Activated T-helper 17 cell treated with anti-CD3 and anti-CD28 coated beads, Interleukin-2, amount 50 U/mL, for 72 hours (primary cell): Measurements from ENCODE around the gene C16orf74. TPM values are rescaled to one million over a fixed set of nuclear protein-coding genes. Genes with fewer than 3 reads are reported as not detected.

Experiments
- ATAC-seq: fragments of 150-1000 bp; cut with Tn5 transposase; replicated peaks from 2 replicates; pipeline ENCODE4 v1.10.0; 2021; ENCODE audit warnings: mild to moderate bottlenecking, moderate library complexity
- H3K27ac Mint-ChIP-seq: one replicate; pipeline ENCODE4 v1.8.0; 2022; ENCODE audit warnings: mixed read lengths
- H3K27me3 Mint-ChIP-seq: one replicate; pipeline ENCODE4 v1.8.0; 2022; ENCODE audit warnings: mixed read lengths
- H3K36me3 Mint-ChIP-seq: one replicate; pipeline ENCODE4 v1.8.0; 2022; ENCODE audit warnings: low read depth, mild to moderate bottlenecking, mixed read lengths
- H3K4me1 Mint-ChIP-seq: one replicate; pipeline ENCODE4 v1.8.0; 2022; ENCODE audit warnings: mixed read lengths
- H3K4me3 Mint-ChIP-seq: one replicate; pipeline ENCODE4 v1.8.0; 2022; ENCODE audit warnings: mild to moderate bottlenecking, mixed read lengths
- H3K9me3 Mint-ChIP-seq: one replicate; pipeline ENCODE4 v1.8.0; 2022; ENCODE audit warnings: mixed read lengths
- total RNA-seq, 2 donors: library from RNA; stranded (reverse); gene quantifications; one replicate each; pipeline ENCODE4 v1.2.3, GENCODE V29; 2022

The C16orf74 gene
- total RNA-seq, 2 donors from 2014 or later: 0.35 TPM; not detected in 1

DNA sequence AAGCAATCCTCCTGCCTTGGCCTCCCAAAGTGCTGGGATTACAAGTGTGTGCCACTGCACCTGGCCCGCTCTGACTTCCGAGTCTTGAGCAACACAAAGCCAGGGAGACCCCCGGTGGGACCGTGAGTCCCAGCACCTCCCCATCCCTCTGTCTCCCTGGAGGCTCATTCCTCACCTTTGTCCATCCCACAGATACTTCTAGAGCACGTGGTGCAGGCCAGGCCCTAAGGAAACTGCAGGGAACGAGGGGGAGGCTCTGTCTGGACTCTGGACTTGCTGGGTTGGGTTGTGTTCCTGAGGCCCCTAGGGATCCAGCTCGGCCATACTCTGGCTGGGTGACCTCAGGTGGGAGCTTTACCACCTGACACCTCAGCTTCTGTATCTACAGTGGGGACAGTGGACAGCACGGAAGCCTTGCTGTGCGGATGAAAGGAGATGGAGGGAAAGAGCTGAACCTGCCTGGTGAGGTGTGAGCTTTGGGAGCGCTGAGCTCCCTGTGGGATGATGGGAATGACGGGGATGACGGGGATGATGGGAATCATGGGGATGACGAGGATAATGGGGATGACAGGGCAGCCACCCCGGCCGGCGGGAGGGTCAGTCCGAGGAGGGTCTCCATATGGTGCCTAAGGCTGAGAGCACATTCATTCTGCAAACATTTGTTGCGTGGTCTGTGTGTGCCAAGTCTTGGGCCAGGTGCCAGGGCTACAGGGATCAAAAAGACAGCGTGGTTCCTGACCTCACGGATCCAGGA, 26.6 kb downstream of the C16orf74 start:
- H3K4me1 Mint-ChIP-seq: no peaks in the 10 kb centered on the region
- no peak overlapping the region for H3K27ac Mint-ChIP-seq
- H3K4me3 Mint-ChIP-seq: no peak overlapping the region
- no peak for ATAC-seq
- peaks cover 3% of the 10 kb centered on the region for H3K27me3 Mint-ChIP-seq
- no peaks in the 10 kb centered on the region for H3K36me3 Mint-ChIP-seq
- H3K9me3 Mint-ChIP-seq: no peaks in the 10 kb centered on the region

DNA sequence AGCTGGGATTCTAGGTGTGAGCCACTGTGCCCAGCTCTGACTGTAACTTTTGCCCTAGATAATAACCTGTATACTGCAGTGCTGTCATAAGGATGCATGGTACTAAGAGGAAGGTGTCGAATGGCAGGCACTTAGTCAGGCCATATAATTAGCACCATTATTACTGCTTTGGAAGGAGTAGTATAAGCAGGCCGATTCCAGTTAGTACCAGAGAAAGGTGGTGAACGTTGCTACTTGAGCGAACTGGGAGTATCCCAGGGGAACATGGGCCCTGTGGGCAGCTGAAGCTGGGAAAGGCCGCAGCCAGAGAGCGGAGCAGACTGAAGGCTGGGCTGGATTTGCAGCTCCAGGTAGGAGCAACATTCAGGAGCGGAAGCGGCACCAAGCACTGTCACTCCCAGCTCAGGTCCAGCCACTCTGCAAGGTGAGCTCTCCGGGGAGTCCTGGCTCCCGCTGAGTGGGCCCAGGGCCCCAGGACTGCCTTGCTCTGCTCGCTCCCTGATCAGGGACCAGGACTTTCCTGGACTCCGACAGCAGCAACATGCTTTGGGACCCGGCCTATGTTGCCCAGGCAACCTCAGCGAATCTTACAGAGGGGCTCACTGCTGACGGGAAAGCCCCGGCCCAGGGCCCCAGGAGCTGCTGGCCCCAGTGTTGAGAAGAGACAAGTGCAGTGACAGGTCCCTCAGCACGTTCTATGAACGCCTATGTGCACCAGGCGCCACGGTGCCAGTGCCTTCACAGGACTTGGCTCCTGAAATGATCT, 28.6 kb downstream of the C16orf74 start:
- no peaks in the 10 kb centered on the region for H3K9me3 Mint-ChIP-seq
- no peak for ATAC-seq
- H3K27me3 Mint-ChIP-seq: peaks cover 3% of the 10 kb centered on the region
- peaks cover 3% of the 10 kb centered on the region for H3K4me1 Mint-ChIP-seq
- H3K4me3 Mint-ChIP-seq: no peak overlapping the region
- H3K36me3 Mint-ChIP-seq: no peaks in the 10 kb centered on the region
- no peak overlapping the region for H3K27ac Mint-ChIP-seq

DNA sequence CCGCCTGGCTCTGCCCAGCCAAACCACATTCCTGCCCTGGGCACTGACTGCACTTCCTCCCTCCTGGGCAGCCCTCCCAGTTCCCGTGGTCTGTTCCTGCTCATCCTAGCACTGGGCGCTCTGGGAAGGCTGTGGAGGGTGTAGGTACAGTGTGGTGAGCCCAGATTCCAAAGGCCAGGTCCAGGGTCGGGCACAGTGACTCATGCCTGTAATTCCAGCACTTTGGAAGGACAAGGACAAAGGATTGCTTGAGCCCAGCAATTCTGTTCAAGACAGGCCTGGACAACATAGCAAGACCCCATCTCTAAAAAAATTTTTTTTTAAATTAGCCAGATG, 30.6 kb downstream of the C16orf74 start:
- no peak for ATAC-seq

DNA sequence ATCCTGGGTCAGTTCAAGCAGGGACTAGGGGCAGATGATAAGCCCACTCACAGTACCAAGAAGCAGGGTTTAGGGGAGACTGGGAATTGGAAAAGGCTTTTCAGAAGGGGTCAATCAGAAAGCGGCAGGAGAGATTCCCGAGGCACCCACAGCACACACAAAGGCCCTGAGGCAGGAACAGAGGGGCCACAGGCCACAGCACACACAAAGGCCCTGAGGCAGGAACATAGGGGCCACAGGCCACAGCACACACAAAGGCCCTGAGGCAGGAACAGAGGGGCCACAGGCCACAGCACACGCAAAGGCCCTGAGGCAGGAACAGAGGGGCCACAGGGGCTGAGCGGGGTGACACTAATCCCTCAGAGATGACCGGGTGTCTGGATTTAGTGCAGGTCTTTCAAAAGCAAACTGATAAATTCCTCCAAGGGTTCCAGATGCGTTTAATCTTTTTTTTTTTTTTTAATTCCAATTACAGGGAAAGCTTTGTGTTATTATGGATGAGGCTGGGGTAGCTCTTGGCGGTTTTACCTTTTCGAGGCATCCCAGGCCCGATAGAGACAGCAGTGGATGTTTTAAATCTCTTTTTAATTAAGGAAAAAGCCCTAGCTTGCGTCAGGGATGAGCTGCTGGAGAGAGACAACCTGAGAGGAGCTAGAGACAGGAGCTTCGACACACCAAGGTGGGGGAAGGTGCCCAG, 31.1 kb downstream of the C16orf74 start:
- Mint-ChIP-seq H3K9me3 (no peaks in the 10 kb centered on the region), H3K4me1 (peaks cover 3% of the 10 kb centered on the region), H3K36me3 (no peaks in the 10 kb centered on the region), H3K27me3 (peaks cover 6% of the 10 kb centered on the region), H3K27ac (no peak overlapping the region), H3K4me3 (no peak overlapping the region)
- no peak for ATAC-seq

More for the DNA sequence above, 30.6 kb downstream of the C16orf74 start:
- no peaks in the 10 kb centered on the region for H3K9me3 Mint-ChIP-seq
- no peak overlapping the region for H3K4me3 Mint-ChIP-seq
- H3K4me1 Mint-ChIP-seq: peaks cover 3% of the 10 kb centered on the region
- no peak overlapping the region for H3K27ac Mint-ChIP-seq
- H3K27me3 Mint-ChIP-seq: peaks cover 6% of the 10 kb centered on the region
- no peaks in the 10 kb centered on the region for H3K36me3 Mint-ChIP-seq

DNA sequence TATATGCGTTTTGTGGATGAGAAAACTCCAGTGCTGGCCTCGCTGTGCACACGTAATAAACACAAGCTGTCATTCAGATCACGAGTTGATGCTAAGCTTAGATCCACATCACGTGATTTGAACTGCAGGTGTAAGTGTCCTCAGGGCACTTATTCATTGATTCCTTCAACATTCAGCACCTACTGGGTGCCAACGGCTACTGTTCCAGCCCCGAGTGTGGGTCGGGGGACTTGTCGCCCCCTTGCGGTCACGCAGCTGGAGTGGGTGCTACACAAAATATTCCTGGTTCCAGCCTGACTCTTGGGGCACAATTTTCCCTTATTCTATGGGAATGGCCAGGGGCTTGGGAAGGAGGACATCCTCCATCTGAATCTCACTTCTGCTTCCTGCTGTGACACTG, 32.2 kb downstream of the C16orf74 start:
- ATAC-seq: no peak

DNA sequence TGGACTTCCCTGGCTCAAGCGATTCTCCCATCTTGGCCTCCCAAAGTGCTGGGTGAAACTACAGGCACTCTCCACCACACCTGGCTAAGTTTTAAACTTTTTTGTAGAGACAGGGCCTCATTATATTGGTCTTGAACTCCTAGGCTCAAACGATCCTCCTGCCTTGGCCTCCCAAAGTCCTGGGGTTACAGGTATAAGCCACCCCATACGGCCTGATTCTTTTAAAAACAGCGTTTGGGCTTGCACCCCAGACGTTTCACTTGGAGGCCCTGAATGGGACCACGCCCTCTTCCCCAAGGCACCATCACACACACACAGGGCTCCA, 32.8 kb downstream of the C16orf74 start:
- peaks cover 3% of the 10 kb centered on the region for H3K27me3 Mint-ChIP-seq
- H3K4me3 Mint-ChIP-seq: no peak overlapping the region
- ATAC-seq: no peak
- H3K36me3 Mint-ChIP-seq: no peaks in the 10 kb centered on the region
- no peaks in the 10 kb centered on the region for H3K9me3 Mint-ChIP-seq
- H3K27ac Mint-ChIP-seq: no peak overlapping the region
- H3K4me1 Mint-ChIP-seq: peaks cover 3% of the 10 kb centered on the region

More for the DNA sequence above, 32.2 kb downstream of the C16orf74 start:
- Mint-ChIP-seq H3K4me3 (no peak overlapping the region), H3K9me3 (no peaks in the 10 kb centered on the region), H3K36me3 (no peaks in the 10 kb centered on the region), H3K27ac (no peak overlapping the region), H3K4me1 (peaks cover 3% of the 10 kb centered on the region), H3K27me3 (peaks cover 3% of the 10 kb centered on the region)

DNA sequence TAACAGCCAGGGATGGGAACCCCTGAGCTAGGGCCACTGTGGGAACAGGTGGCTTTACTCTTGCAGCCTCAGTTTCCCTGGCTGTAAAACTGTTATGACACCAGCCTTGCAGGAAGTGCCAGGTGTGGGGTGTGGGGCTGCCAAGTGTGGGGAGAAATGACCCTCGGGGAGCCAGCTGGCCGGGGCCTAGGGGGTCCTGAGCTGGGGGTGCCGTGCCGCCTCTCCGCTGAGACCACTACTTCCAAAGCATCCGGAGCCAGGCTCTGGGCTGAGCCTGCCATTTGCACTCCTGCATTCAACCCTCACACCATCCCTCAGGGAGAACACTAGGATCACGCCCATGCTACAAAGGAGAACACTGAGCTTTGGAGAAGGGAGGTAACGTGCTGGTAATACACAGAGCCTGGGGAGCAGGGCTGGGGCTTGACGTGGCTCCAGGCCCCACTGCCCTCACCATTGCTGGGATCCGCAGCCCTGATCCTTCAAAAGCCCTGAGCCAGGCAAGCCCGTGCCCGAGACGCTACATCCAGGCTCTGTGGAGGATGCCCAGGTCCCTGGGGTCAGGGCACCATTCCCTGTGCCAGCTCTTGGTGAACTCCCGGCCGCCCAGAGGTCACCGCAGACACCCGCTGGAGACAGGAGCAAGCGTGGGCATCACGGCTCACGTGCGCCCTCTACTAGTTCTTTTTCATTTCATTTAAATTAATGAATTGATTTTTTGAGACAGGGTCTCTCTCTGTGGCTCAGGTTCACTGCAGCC, 33.3 kb downstream of the C16orf74 start:
- Mint-ChIP-seq H3K27me3 (peaks cover 3% of the 10 kb centered on the region), H3K27ac (no peak overlapping the region), H3K4me1 (peaks cover 3% of the 10 kb centered on the region), H3K9me3 (no peaks in the 10 kb centered on the region), H3K36me3 (no peaks in the 10 kb centered on the region), H3K4me3 (no peak overlapping the region)
- peak; percentile 47 for ATAC-seq

DNA sequence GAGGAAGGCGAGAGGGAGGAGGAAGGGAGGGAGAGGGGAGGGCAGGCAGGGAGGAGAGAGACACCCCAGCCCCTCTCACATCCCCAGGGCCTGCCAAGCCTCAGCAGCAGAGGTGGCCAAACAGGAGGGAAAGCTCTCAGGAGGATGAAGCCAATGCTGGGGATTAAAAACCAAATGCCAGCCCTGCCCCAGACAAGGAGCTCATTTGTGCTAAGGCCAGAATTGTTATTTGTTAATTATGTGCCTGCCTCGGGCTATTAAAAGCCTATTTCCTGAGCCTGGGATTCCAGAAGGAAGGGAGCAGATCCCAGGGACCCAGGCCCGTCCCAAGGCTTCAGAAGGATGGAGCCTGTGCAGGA, 34.2 kb downstream of the C16orf74 start:
- Mint-ChIP-seq H3K36me3 (no peaks in the 10 kb centered on the region), H3K4me3 (no peak overlapping the region)
- no peak for ATAC-seq

DNA sequence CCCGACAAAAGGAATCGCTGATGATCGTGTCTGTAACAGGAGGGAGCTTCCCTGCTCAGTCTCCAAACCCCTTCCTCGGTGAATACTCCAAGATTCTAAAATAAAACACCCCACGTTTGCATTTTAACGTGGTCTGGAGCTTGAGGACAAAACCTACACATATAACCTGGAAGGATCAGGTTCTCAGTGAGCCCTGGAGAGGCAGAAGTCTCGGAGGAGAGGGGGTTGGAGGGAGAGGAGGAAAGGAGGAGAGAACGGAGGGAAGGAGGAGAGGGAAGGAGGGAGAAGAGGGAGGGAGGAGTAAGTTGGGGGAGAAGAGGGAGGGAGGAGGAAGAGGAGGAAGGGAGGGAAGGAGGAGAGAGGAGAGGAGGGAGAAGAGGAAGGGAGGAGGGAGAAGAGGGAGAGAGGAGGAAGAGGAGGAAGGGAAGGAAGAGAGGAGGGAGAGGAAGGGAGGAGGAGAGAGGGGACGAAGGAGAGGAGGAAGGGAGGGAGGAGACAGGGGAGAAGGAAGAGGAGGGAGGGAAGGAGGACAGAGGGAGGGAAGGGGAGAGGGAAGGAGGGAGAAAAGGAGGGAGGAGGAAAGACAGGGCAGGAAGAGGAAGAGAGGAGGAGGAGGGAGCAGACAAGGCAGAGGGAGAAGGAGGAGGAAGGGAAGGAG, 34.7 kb downstream of the C16orf74 start:
- peaks cover 3% of the 10 kb centered on the region for H3K27me3 Mint-ChIP-seq
- no peaks in the 10 kb centered on the region for H3K9me3 Mint-ChIP-seq
- peaks cover 3% of the 10 kb centered on the region for H3K4me1 Mint-ChIP-seq
- H3K36me3 Mint-ChIP-seq: no peaks in the 10 kb centered on the region
- ATAC-seq: no peak
- no peak overlapping the region for H3K27ac Mint-ChIP-seq
- no peak overlapping the region for H3K4me3 Mint-ChIP-seq

More for the DNA sequence above, 34.2 kb downstream of the C16orf74 start:
- Mint-ChIP-seq H3K27me3 (peaks cover 3% of the 10 kb centered on the region), H3K9me3 (no peaks in the 10 kb centered on the region), H3K4me1 (peaks cover 3% of the 10 kb centered on the region), H3K27ac (no peak overlapping the region)

DNA sequence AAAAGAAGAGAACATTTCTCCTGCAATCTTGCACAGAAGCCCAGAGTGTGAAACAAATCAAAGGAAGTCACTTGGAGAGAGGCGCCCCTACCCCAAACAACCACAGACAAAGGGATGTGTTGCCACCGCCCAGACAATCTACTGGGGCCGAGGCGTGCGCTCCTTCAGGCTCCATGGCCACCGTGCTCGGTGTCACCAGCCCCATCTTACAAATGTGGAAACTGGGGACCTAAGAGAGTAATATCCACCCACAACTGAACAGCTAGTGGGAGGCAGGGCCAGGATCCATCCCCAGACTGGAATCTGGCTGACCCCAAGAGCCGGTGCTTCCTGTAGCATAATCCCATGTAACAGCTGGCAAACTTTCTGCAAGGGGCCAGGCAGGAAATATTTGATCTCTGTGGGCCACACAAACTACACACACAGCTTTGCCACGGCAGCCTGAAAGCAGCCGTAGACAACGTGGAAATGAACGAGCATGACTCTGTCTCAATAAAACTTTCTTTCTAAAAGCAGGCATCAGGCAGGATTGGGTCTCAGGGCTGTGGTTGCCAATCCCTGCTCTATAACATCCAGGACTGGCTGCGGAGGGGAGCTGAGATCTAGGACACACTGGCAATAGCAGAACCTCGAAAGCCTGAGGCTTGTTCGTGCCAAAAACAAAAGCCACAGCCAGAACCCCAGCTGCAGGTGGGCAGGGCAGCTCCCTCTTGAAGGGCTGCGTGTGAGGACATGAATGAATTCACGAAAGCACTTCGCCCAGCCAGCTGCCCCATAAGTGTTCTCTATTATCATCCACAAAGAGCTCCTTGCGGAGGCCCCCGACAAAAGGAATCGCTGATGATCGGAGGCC, 35.5 kb downstream of the C16orf74 start:
- Mint-ChIP-seq H3K36me3 (no peaks in the 10 kb centered on the region), H3K4me1 (peaks cover 3% of the 10 kb centered on the region), H3K4me3 (no peak overlapping the region), H3K27ac (no peak overlapping the region), H3K27me3 (peaks cover 3% of the 10 kb centered on the region), H3K9me3 (no peaks in the 10 kb centered on the region)
- no peak for ATAC-seq

DNA sequence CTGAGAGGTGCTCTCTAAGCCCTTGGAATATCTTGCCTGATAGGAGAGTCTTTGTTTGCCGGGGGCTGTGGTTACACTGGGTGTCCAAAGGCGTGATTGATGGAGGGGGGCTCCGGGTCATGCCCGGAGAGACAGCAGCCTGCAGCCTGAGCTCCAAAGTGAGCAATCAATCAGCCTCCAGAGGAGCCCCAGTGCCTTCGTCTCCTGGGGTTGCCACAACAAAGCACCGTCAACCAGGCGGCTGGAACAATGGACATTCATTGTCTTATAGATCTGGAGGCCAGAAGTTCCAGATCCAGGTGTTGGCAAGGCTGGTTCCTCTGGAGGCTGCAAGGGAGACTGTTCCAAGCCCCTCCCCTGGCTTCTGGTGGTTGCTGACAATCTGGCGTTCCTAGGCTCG, 38.1 kb downstream of the C16orf74 start:
- H3K27ac Mint-ChIP-seq: no peak overlapping the region
- H3K27me3 Mint-ChIP-seq: peaks cover 3% of the 10 kb centered on the region
- no peak overlapping the region for H3K4me3 Mint-ChIP-seq
- H3K4me1 Mint-ChIP-seq: peaks cover 2% of the 10 kb centered on the region
- no peaks in the 10 kb centered on the region for H3K9me3 Mint-ChIP-seq
- no peak for ATAC-seq
- H3K36me3 Mint-ChIP-seq: no peaks in the 10 kb centered on the region

DNA sequence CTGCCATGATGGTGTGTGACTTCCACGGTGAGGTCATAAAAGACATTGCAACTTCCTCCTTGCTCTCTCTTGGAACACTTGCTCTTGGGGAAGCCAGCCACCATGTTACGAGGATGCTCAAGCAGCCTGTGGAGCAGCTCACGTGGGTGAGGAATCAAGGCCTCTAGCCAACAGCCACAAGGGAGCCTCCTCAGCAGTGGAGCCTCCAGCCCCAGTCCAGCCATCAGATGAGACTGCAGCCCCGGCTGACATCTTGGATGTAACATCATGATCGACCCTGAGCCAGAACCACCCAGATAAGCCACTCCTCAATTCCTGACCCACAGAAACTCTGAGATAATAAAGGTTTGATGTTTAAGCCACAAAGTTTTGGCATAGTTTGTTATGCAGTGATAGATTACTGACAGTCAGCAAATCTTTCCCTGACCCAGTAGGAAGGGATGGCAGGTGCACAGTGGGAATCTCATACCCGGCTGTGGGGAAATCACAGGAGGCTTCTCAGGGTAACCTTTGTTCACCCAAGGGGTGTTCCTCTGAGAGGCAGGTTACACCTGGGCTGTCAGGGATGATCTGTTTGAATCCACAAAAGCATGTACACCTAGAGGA, 38.8 kb downstream of the C16orf74 start:
- H3K4me3 Mint-ChIP-seq: no peak overlapping the region
- H3K27ac Mint-ChIP-seq: no peak overlapping the region
- H3K36me3 Mint-ChIP-seq: no peaks in the 10 kb centered on the region
- no peak for ATAC-seq
- H3K9me3 Mint-ChIP-seq: no peaks in the 10 kb centered on the region
- peaks cover 3% of the 10 kb centered on the region for H3K27me3 Mint-ChIP-seq
- H3K4me1 Mint-ChIP-seq: no peaks in the 10 kb centered on the region

DNA sequence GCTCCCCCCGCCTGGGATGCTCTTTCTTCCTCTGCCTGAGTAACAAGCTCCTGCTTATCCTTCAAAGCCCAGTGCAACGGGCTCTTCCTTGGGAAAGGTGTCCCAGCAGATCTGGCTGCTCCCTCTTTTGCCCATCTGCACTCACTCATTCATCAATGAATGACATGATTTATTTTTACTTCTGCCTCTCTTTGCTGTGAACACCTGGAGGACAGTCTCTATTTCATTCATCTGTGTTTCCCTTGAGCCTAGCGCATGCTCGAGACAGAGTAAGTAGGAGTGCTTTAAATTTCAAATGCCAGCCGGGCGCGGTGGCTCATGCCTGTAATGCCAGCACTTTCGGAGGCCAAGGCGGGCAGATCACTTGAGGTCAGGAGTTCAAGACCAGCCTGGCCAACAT, 40.2 kb downstream of the C16orf74 start:
- no peak for ATAC-seq
- Mint-ChIP-seq H3K36me3 (no peaks in the 10 kb centered on the region), H3K9me3 (no peaks in the 10 kb centered on the region), H3K27me3 (peaks cover 3% of the 10 kb centered on the region), H3K27ac (no peak overlapping the region), H3K4me3 (no peak overlapping the region), H3K4me1 (no peaks in the 10 kb centered on the region)
